Retinal pigment epithelial cell (primary cell): Measurements from ENCODE around the gene MGST2.
"Not testable (repeated sequence)": the region's sequence is repeated elsewhere in the genome, so short reads cannot be mapped to it uniquely, and the experiment has no call there.

Experiments
- DNase-seq: peaks from one replicate; pipeline ENCODE4 v3.0.0-alpha.2; 2010; ENCODE audit warnings: low read depth
- H3K4me3 ChIP-seq: 2 replicates; pipeline ENCODE4 v1.5.1; 2011; ENCODE audit warnings: mild to moderate bottlenecking, low read length, control low read depth, moderate library complexity
- CTCF ChIP-seq: conservative IDR thresholded peaks from 2 replicates; pipeline ENCODE4 v1.5.1; 2011; ENCODE audit warnings: low read depth, low read length, control low read depth, inconsistent platforms

MGST2 gene

GRCh38 chr4:139625482-139625881 is 40.1 kb upstream of the MGST2 start:
- H3K4me3 ChIP-seq, result no peak overlapping the region
- TF ChIP-seq CTCF, result no peak
- DNase-seq, result no peak

GRCh38 chr4:139628184-139629012 is 37.2 kb upstream of the MGST2 start:
- no peak for DNase-seq
- H3K4me3 ChIP-seq, result no peak overlapping the region
- no peak for TF ChIP-seq CTCF

GRCh38 chr4:139629436-139630125 is 36.0 kb upstream of the MGST2 start:
- no peak for TF ChIP-seq CTCF
- no peak overlapping the region for H3K4me3 ChIP-seq
- no peak for DNase-seq

GRCh38 chr4:139630126-139630495 is 35.5 kb upstream of the MGST2 start:
- no peak overlapping the region for H3K4me3 ChIP-seq
- no peak for TF ChIP-seq CTCF
- no peak for DNase-seq

GRCh38 chr4:139630991-139631390 is 34.6 kb upstream of the MGST2 start:
- no peak overlapping the region for H3K4me3 ChIP-seq
- DNase-seq, result no peak
- no peak for TF ChIP-seq CTCF

GRCh38 chr4:139631791-139632190 is 33.8 kb upstream of the MGST2 start:
- no peak for TF ChIP-seq CTCF
- H3K4me3 ChIP-seq, result no peak overlapping the region
- no peak for DNase-seq

- not testable (repeated sequence) for DNase-seq, H3K4me3 ChIP-seq
Measured at GRCh38 chr4:139632739-139633138, 32.9 kb upstream of the MGST2 start.
